ENCODE data around the gene FNIP2.

Gene FNIP2

DNA sequence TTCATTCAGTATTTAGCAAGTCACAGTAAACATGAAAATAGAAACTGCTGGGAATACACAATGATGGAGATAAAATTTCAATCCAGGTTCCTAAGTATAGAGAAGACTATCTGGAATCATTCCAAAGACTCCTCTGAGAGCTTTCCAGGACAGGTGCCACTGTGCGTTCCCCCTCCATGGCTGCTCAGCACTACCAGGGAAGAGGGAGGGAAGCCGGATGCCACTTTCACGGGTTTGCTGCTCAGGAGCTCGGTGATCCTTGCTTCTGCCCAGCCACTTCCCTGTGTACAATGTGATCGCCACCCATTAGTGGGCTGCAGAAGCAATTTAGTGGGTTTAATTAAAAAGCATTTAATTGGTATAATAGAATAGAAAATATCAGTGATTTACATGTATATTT, 94.5 kb downstream of the FNIP2 start:
- H3K4me2 ChIP-seq (ENCODE audit: low read length), result no peak overlapping the region
- H3K79me2 ChIP-seq (ENCODE audit: control insufficient read depth, insufficient read depth, low read length), result no peaks in the 10 kb centered on the region
- H3K4me1 ChIP-seq (ENCODE audit: control insufficient read depth, low read depth, low read length), result no peaks in the 10 kb centered on the region
- WGBS (ENCODE audit: extremely low coverage, insufficient coverage, low lambda C conversion rate), result no CpG with 5 or more reads among the region's 5 CpGs
- DNase-seq, result no peak
- no peak overlapping the region for H2AK5ac ChIP-seq (ENCODE audit: low read length)
- H2BK5ac ChIP-seq (ENCODE audit: low read length), result no peak overlapping the region
- H3K18ac ChIP-seq (ENCODE audit: low read length), result no peak overlapping the region
- no peaks in the 10 kb centered on the region for H3K36me3 ChIP-seq (ENCODE audit: control insufficient read depth, insufficient read depth, low read length)
- H3K27me3 ChIP-seq (ENCODE audit: insufficient read depth, low read length, poor library complexity), result no peaks in the 10 kb centered on the region
- H3K79me1 ChIP-seq (ENCODE audit: low read length), result no peaks in the 10 kb centered on the region
- no peak overlapping the region for H2BK15ac ChIP-seq (replicated peaks; ENCODE audit: low read depth)
- no peak overlapping the region for H4K5ac ChIP-seq (ENCODE audit: low read length)
- H2BK120ac ChIP-seq (ENCODE audit: low read depth, low read length), result no peak overlapping the region
- no peak overlapping the region for H4K8ac ChIP-seq (ENCODE audit: low read depth, low read length)
- H3K9ac ChIP-seq (ENCODE audit: low read length), result no peak overlapping the region
- no peak overlapping the region for H3K56ac ChIP-seq (ENCODE audit: low read length)
- H3K27ac ChIP-seq (ENCODE audit: low read depth, low read length), result no peak overlapping the region
- no peak overlapping the region for H3K4me3 ChIP-seq (ENCODE audit: low read length)
- H3K23ac ChIP-seq (ENCODE audit: low read length), result no peak overlapping the region
- H3K4ac ChIP-seq (ENCODE audit: low read depth, low read length), result no peak overlapping the region

- no peak overlapping the region for H2BK120ac ChIP-seq (ENCODE audit: low read depth, low read length)
- no peak overlapping the region for H3K56ac ChIP-seq (ENCODE audit: low read length)
- no peak overlapping the region for H3K9ac ChIP-seq (ENCODE audit: low read length)
- no peak overlapping the region for H2AK5ac ChIP-seq (ENCODE audit: low read length)
- no peak overlapping the region for H2BK15ac ChIP-seq (replicated peaks; ENCODE audit: low read depth)
- H2BK5ac ChIP-seq (ENCODE audit: low read length), result no peak overlapping the region
- H4K8ac ChIP-seq (ENCODE audit: low read depth, low read length), result no peak overlapping the region
- no peaks in the 10 kb centered on the region for H3K27me3 ChIP-seq (ENCODE audit: insufficient read depth, low read length, poor library complexity)
- no peak overlapping the region for H3K4ac ChIP-seq (ENCODE audit: low read depth, low read length)
- no peaks in the 10 kb centered on the region for H3K79me2 ChIP-seq (ENCODE audit: control insufficient read depth, insufficient read depth, low read length)
- no peaks in the 10 kb centered on the region for H3K79me1 ChIP-seq (ENCODE audit: low read length)
- H4K5ac ChIP-seq (ENCODE audit: low read length), result no peak overlapping the region
- H3K18ac ChIP-seq (ENCODE audit: low read length), result no peak overlapping the region
- DNase-seq, result no peak
- no peak overlapping the region for H3K23ac ChIP-seq (ENCODE audit: low read length)
- H3K4me3 ChIP-seq (ENCODE audit: low read length), result no peak overlapping the region
- no peak overlapping the region for H3K4me2 ChIP-seq (ENCODE audit: low read length)
- H3K4me1 ChIP-seq (ENCODE audit: control insufficient read depth, low read depth, low read length), result no peaks in the 10 kb centered on the region
- H3K36me3 ChIP-seq (ENCODE audit: control insufficient read depth, insufficient read depth, low read length), result no peaks in the 10 kb centered on the region
- H3K27ac ChIP-seq (ENCODE audit: low read depth, low read length), result no peak overlapping the region
- WGBS (ENCODE audit: extremely low coverage, insufficient coverage, low lambda C conversion rate), result no CpG with 5 or more reads among the region's 5 CpGs
Measured at GRCh38 chr4:158865520-158866177, 96.8 kb downstream of the FNIP2 start.

- no peak overlapping the region for H2BK120ac ChIP-seq (ENCODE audit: low read depth, low read length)
- H3K56ac ChIP-seq (ENCODE audit: low read length), result no peak overlapping the region
- no peak overlapping the region for H3K23ac ChIP-seq (ENCODE audit: low read length)
- H2AK5ac ChIP-seq (ENCODE audit: low read length), result no peak overlapping the region
- no peak overlapping the region for H3K27ac ChIP-seq (ENCODE audit: low read depth, low read length)
- H3K9ac ChIP-seq (ENCODE audit: low read length), result no peak overlapping the region
- no CpG with 5 or more reads among the region's 15 CpGs for WGBS (ENCODE audit: extremely low coverage, insufficient coverage, low lambda C conversion rate)
- H3K4me2 ChIP-seq (ENCODE audit: low read length), result no peak overlapping the region
- no peak for DNase-seq
- no peak overlapping the region for H4K5ac ChIP-seq (ENCODE audit: low read length)
- H3K27me3 ChIP-seq (ENCODE audit: insufficient read depth, low read length, poor library complexity), result no peaks in the 10 kb centered on the region
- H2BK5ac ChIP-seq (ENCODE audit: low read length), result no peak overlapping the region
- no peak overlapping the region for H3K4ac ChIP-seq (ENCODE audit: low read depth, low read length)
- no peaks in the 10 kb centered on the region for H3K4me1 ChIP-seq (ENCODE audit: control insufficient read depth, low read depth, low read length)
- no peaks in the 10 kb centered on the region for H3K36me3 ChIP-seq (ENCODE audit: control insufficient read depth, insufficient read depth, low read length)
- no peaks in the 10 kb centered on the region for H3K79me2 ChIP-seq (ENCODE audit: control insufficient read depth, insufficient read depth, low read length)
- H3K18ac ChIP-seq (ENCODE audit: low read length), result no peak overlapping the region
- H3K79me1 ChIP-seq (ENCODE audit: low read length), result no peaks in the 10 kb centered on the region
- no peak overlapping the region for H3K4me3 ChIP-seq (ENCODE audit: low read length)
- H4K8ac ChIP-seq (ENCODE audit: low read depth, low read length), result no peak overlapping the region
- no peak overlapping the region for H2BK15ac ChIP-seq (replicated peaks; ENCODE audit: low read depth)
Measured at GRCh38 chr4:158869001-158869400, 100.2 kb downstream of the FNIP2 start.

DNA sequence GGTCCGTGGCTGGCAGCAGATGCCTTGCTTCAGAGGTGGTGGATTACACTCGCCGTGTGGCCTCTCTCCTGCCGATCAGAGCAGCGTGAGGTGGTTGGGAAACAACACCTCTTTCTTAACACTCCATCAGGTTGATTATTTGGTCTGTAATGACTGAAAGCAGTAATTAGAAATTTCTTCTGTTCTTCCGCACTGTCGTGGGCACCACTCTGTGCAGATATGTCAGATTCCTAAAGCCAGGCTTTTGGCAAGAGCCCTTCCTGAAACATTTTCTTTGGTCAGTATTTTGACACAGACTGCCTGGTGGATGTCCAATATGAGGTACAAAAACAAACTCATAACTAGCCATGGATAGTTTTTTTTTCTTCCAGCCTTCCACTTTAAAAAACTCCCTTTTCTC, 100.9 kb downstream of the FNIP2 start:
- Histone ChIP-seq H3K79me2 (ENCODE audit: control insufficient read depth, insufficient read depth, low read length) (no peaks in the 10 kb centered on the region), H3K79me1 (ENCODE audit: low read length) (no peaks in the 10 kb centered on the region), H3K27ac (ENCODE audit: low read depth, low read length) (no peak overlapping the region), H3K23ac (ENCODE audit: low read length) (no peak overlapping the region), H4K8ac (ENCODE audit: low read depth, low read length) (no peak overlapping the region), H3K4me2 (ENCODE audit: low read length) (no peak overlapping the region), H3K36me3 (ENCODE audit: control insufficient read depth, insufficient read depth, low read length) (no peaks in the 10 kb centered on the region), H3K56ac (ENCODE audit: low read length) (no peak overlapping the region), H2BK120ac (ENCODE audit: low read depth, low read length) (no peak overlapping the region), H2BK5ac (ENCODE audit: low read length) (no peak overlapping the region), H3K9ac (ENCODE audit: low read length) (no peak overlapping the region), H2BK15ac (replicated peaks; ENCODE audit: low read depth) (no peak overlapping the region), H3K18ac (ENCODE audit: low read length) (no peak overlapping the region), H3K4me1 (ENCODE audit: control insufficient read depth, low read depth, low read length) (no peaks in the 10 kb centered on the region), H3K4me3 (ENCODE audit: low read length) (no peak overlapping the region), H3K4ac (ENCODE audit: low read depth, low read length) (no peak overlapping the region), H4K5ac (ENCODE audit: low read length) (no peak overlapping the region), H3K27me3 (ENCODE audit: insufficient read depth, low read length, poor library complexity) (no peaks in the 10 kb centered on the region), H2AK5ac (ENCODE audit: low read length) (no peak overlapping the region)
- no peak for DNase-seq
- WGBS (ENCODE audit: extremely low coverage, insufficient coverage, low lambda C conversion rate), result no CpG with 5 or more reads among the region's 7 CpGs

GRCh38 chr4:158870282-158870625, 101.4 kb downstream of the FNIP2 start:
- Histone ChIP-seq H3K27me3 (ENCODE audit: insufficient read depth, low read length, poor library complexity) (no peaks in the 10 kb centered on the region), H3K4me3 (ENCODE audit: low read length) (no peak overlapping the region), H3K9ac (ENCODE audit: low read length) (no peak overlapping the region), H3K79me1 (ENCODE audit: low read length) (no peaks in the 10 kb centered on the region), H3K56ac (ENCODE audit: low read length) (no peak overlapping the region), H3K4ac (ENCODE audit: low read depth, low read length) (no peak overlapping the region), H3K79me2 (ENCODE audit: control insufficient read depth, insufficient read depth, low read length) (no peaks in the 10 kb centered on the region), H3K4me2 (ENCODE audit: low read length) (no peak overlapping the region), H2BK5ac (ENCODE audit: low read length) (no peak overlapping the region), H4K5ac (ENCODE audit: low read length) (no peak overlapping the region), H2BK15ac (replicated peaks; ENCODE audit: low read depth) (no peak overlapping the region), H2AK5ac (ENCODE audit: low read length) (no peak overlapping the region), H3K27ac (ENCODE audit: low read depth, low read length) (no peak overlapping the region), H3K4me1 (ENCODE audit: control insufficient read depth, low read depth, low read length) (no peaks in the 10 kb centered on the region), H3K36me3 (ENCODE audit: control insufficient read depth, insufficient read depth, low read length) (no peaks in the 10 kb centered on the region), H2BK120ac (ENCODE audit: low read depth, low read length) (no peak overlapping the region), H4K8ac (ENCODE audit: low read depth, low read length) (no peak overlapping the region), H3K23ac (ENCODE audit: low read length) (no peak overlapping the region), H3K18ac (ENCODE audit: low read length) (no peak overlapping the region)
- no CpG with 5 or more reads among the region's 4 CpGs for WGBS (ENCODE audit: extremely low coverage, insufficient coverage, low lambda C conversion rate)
- no peak for DNase-seq

DNA sequence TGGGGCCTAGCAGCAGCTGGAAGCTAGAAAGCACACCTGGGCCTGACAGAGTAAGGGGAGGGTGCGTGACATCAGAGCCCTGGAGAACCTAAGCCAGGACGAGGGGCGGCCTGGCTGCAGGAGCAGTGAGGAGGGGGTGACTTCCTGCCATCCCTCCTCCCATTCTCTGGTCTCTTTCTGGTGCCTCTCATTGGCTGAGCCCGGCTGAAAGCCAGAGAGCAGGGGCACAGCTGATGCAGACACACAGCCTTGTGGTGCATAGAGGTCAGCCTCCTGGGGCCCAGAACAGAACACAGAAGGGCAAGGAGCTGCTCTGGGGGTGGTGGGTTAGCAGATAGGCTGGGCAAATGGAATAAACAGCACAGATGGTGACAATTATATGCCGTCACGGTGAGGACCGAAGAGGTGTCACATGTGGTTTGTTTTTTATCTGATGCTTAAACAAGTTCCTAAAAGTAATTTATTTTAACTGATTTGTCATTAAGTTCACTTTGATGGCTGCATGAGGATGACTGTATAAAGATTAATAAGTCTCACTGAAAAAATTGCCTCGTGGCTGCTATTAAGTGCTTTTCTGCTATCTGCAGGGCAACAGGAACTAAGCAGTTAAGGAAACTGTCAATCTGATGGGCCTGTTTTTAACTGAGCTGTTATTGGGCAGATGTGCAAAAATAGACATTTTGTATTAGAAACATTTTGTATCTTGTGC, 102.0 kb downstream of the FNIP2 start:
- Histone ChIP-seq H3K4ac (ENCODE audit: low read depth, low read length) (no peak overlapping the region), H3K18ac (ENCODE audit: low read length) (no peak overlapping the region), H3K4me1 (ENCODE audit: control insufficient read depth, low read depth, low read length) (no peaks in the 10 kb centered on the region), H3K27ac (ENCODE audit: low read depth, low read length) (no peak overlapping the region), H4K8ac (ENCODE audit: low read depth, low read length) (no peak overlapping the region), H2BK120ac (ENCODE audit: low read depth, low read length) (no peak overlapping the region), H3K36me3 (ENCODE audit: control insufficient read depth, insufficient read depth, low read length) (no peaks in the 10 kb centered on the region), H3K23ac (ENCODE audit: low read length) (no peak overlapping the region), H2AK5ac (ENCODE audit: low read length) (no peak overlapping the region), H3K27me3 (ENCODE audit: insufficient read depth, low read length, poor library complexity) (no peaks in the 10 kb centered on the region), H2BK15ac (replicated peaks; ENCODE audit: low read depth) (no peak overlapping the region), H3K4me3 (ENCODE audit: low read length) (no peak overlapping the region), H3K79me1 (ENCODE audit: low read length) (no peaks in the 10 kb centered on the region), H3K9ac (ENCODE audit: low read length) (no peak overlapping the region), H4K5ac (ENCODE audit: low read length) (no peak overlapping the region), H3K79me2 (ENCODE audit: control insufficient read depth, insufficient read depth, low read length) (no peaks in the 10 kb centered on the region), H2BK5ac (ENCODE audit: low read length) (no peak overlapping the region), H3K4me2 (ENCODE audit: low read length) (no peak overlapping the region), H3K56ac (ENCODE audit: low read length) (no peak overlapping the region)
- WGBS (ENCODE audit: extremely low coverage, insufficient coverage, low lambda C conversion rate), result no CpG with 5 or more reads among the region's 8 CpGs
- DNase-seq, result peak; percentile 85
